Activated T-cell treated with anti-CD3 and anti-CD28 coated beads, Interleukin-2, amount 50 U/mL, for 1 hour (primary cell): ENCODE data around the gene AK1.
A peak's percentile ranks its signal among the peaks of the same experiment; 100 is the strongest.

Experiments used
- DNase-seq: peaks from one replicate; pipeline ENCODE4 v3.0.0-alpha.2; 2020

Gene AK1, protein sequence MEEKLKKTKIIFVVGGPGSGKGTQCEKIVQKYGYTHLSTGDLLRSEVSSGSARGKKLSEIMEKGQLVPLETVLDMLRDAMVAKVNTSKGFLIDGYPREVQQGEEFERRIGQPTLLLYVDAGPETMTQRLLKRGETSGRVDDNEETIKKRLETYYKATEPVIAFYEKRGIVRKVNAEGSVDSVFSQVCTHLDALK

DNA sequence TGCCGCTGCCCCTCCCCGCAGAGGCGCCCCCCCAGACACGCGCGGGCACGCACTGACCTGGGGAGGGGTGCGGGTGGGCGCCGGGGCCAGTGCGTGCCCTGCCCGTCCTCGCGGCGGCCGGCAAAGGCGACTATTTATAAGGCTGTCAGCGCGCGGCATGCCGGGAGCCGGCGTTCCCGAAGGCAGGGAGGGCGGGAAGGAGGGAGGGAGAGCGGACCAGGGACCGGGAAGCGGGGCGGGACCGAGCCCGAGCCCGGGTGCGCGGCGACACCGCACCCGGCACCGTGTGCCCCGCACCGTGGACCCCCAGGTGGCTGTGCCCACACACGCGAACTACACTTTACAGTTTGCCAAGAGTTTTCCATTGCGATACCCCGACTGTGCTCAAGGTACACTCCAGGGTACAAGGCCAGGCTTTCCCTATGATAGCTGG, at the start of gene AK1:
AK1 (minus strand) TSS at position 110 of the 433 bp plus-strand sequence. CDS start 3,058 bp downstream, outside the sequence.
- no peak for DNase-seq

DNA sequence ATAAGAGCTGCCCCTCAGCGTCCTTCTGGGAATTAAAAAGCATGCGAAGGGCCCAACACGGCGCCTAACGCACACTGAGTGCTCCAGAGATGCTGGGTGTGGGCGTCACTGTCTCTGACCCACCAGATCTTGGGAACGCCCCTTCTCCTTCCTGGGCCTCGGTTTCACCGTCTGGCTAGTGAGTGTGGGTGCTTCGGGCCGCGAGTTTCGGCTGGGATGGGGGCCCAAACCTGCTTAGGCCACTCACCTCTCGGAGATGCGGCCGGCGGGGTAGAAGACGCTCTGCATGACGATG, 49.4 kb upstream of the AK1 start:
- DNase-seq: no peak

DNA sequence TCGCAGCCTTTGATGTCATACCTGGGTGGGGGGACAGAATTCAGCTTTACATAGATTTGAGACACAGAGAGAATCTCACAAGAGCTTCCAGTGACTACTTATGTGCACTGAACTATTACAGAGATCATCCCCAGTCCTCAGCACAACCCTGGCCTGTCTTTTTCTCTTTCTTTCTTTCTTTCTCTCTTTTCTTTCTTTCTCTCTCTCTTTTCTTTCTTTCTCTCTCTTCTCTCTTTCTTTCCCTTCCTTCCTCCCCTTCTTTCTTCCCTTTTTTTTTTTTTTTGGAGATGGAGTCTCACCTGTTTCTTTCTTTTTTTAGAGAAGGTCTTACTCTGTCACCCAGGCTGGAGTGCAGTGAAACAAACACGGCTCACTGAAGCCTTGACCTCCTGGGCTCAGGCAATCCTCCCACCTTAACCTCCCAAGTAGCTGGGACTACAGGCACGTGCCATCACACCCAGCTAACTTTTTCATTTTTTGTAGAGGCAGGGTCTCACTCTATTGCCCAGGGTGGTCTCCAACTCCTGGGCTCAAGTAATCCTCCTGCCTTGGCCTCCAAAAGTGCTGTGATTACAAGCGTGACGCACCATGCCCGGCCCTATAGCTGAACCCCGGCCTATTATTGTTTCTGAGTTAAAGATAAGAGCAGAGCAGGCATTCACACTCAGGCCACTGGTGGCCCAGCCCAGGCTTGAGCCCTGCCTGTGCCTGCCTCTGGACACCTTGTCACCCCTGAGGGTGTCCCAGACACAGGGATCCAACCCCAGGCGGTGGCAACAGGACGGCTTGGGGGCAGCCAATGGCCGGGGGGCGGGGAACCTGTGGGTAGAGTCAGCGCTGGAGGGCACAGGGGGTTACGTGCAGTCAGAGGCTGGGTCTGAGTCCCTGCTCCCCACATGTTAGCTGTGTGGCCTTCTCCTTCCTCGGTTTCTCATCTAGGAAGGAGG, 48.8 kb upstream of the AK1 start:
- DNase-seq: no peak

DNA sequence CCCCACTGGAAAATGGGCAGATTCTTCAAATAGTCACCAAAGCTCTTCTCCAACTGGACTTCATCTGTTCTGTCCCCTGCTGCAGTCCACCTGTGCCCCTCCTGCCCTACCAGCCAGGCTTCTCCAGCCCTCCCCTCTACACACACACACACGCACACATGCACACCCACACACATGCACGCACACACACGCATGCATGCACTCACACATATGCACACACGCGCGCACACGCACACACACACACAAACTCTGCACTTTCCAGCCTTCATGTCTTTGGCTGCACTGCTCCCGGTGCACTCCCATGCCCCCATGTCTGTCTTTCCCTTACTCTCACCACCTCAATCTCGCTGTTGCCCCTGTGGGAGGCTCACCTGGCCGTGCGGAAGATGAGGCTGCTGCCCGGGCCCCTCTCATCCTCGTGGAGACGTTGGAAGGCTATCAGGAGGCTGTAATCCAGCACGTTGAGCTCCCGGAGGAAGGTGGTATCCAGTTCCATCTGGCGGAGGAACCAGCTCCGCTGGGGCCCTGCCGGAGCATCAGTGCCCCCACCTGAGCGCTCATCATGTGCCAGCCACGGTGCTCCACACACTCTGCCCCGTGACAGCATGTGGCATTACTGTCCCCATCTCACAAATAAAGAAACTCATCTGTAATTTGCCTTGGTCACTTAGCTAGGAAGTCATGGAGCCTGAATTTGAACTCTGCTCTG, 47.4 kb upstream of the AK1 start:
- DNase-seq: no peak

DNA sequence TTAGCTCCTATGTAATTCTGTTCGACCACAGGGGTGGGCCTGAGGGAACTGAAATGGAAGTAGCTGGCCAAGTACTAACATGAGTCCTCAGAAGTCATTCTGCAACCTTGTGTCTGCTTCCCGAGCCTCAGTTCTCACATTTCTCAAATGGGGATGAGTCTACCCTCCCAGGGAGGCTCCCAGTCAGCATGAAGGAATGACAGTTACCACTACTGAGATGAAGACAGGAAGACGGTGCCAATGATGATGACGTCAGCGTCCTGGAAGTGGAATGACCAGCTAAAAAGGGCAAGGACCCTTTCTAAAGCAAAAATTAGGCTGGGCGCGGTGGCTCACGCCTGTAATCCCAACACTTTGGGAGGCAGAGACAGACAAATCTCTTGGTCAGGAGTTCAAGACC, 46.3 kb upstream of the AK1 start:
- DNase-seq: no peak

DNA sequence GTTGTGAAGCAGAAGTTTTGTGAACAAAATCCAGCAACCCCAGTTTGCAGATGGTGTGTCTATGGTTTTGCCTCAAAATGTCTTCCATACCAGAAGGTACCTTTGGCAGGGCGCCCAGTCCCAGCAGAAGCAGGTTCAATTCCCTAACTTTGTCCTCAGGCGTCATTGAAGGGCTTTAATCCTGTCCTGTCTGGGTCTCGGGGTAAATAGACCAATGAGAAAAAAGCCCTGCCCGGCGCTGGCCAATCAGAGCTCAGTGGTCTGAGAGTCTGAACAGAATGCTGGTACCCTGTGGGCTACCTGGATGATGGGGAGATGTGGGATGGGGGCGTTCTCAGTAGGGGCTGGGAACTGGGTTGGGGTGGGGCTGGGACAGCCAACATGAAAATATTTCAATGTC, 45.6 kb upstream of the AK1 start:
- no peak for DNase-seq

DNA sequence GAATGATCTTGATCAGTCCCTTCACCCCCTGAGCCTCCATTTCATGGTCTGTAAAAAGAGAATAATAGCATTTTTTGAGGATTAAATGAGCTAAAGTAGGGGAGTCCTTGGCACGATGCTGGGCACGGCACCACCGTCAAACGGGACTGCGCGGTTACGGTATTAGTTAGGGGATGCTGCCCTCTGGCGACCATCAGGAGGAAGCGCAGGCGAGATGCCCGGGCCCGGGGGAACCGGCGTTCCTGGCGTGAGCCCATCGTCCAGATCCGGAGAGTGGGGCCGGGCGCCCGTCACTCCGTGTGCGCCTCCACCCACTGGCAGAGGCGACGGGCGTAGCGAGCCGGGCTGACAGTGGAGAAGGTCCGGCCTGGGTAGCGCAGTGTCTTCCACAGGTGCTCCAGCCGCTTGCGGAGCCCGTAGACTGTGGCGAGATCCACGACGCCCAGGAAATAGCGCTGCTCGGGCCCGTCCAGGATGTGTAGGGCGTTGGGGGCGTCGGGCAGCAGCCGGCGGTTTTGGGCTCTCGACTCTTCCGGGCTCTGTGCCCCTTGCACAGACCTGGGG, 44.2 kb upstream of the AK1 start:
- DNase-seq: peak; percentile 84

DNA sequence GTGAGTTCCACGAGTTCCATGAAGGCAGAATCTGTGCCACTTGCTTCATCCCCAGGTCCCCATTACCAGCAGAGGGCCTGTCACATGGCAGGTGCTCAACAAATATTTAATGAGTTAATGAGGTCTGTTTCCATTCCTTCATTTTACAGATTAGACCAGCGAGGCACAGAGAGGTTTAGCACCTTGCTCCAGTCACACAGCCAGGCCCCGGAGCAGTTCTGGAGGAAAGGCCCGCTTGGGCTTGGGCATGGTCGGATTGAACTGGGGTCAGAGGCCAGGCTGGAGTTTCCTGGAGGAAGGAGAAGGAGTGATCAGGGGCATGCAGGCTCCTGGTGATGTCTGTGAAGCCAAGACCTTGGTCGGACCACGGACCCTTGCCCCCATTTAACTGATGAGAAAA, 43.3 kb upstream of the AK1 start:
- DNase-seq: no peak

DNA sequence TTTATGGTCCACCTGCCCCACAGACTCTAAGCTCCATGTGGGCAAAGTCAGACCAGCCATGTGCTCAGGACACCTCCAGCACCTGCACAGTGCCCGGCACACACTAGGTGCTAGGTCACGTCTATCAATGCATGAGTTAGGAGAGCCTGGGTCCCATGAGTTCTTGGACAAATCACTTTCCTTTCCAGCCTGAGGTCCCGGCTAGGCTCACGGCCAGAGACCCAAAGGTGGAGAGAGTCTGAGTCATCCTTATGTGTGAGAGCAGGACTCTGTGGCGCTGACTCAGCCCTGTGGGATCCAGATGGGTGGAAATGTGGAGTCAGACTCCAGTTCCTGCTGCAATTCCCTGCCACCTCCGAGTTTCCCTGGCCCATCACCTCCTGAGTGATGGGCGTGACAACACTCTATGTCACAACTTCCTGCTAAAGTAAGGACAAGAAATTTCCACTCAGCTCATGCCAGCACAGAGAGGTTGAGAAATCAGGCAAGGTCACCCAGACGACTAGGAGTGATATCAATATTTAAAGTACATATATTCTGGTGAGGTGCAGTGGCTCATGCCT, 41.9 kb upstream of the AK1 start:
- DNase-seq: no peak

DNA sequence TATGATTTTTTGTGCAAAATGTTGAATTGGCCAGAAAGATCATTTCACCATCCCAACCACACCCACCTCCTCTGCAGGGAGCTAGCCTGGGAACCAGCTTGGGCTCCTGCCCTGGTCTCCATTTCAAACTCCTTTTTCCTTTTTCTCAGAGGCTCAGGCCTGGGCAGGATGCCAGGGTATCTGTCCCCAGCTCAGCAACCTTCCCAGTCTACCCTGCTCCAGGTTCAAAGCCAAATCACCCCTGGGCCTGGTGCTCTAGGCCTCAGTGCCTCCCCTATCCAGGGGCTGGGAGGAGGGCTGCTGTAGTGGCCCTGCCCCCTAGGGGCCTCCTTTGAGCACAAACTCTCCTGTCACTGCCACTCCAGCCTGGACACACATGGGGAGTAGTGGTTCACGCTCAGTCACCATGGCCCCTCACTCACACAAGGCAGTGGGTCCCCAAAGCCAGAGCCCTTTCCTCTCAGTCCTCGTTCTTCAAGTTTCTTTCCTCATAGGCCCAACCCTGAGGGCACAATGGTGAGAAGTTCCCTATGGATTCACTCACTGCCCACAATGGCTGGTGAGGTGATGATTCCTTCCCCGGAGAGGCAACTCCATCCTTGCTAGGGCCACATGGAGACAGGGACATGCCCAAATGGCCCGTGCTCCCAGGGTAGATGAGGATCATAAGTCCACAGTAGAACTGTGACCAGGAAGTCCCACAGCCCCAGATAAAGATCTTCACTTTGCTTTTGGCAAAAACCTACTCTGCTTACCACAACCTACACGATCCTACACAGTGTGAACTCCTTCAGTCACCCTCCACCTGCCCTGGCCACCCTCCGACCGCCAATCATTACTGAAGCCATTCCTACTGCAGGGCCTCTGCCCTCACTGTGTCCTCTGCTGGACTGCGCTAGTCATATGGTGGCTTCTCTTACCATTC, 41.0 kb upstream of the AK1 start:
- DNase-seq: no peak

DNA sequence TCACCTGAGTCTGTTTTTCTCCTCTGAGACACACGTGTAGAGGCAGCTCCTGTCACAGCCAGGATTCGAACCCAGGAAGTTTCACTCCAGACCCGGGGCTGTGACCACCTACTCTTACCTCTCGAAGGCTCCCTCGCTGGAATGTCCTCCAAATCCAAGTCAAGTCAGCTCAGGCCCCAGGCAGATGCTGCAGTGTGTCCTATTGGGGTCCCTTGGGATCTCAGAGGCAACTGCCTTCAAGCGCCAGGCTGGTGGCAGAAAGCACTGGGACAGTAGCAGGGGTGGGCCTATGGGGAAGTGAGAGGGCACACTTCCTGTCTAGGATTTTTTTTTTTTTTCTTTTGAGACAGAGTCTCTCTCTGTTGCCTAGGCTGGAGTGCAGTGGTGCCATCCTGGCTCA, 40.1 kb upstream of the AK1 start:
- no peak for DNase-seq

DNA sequence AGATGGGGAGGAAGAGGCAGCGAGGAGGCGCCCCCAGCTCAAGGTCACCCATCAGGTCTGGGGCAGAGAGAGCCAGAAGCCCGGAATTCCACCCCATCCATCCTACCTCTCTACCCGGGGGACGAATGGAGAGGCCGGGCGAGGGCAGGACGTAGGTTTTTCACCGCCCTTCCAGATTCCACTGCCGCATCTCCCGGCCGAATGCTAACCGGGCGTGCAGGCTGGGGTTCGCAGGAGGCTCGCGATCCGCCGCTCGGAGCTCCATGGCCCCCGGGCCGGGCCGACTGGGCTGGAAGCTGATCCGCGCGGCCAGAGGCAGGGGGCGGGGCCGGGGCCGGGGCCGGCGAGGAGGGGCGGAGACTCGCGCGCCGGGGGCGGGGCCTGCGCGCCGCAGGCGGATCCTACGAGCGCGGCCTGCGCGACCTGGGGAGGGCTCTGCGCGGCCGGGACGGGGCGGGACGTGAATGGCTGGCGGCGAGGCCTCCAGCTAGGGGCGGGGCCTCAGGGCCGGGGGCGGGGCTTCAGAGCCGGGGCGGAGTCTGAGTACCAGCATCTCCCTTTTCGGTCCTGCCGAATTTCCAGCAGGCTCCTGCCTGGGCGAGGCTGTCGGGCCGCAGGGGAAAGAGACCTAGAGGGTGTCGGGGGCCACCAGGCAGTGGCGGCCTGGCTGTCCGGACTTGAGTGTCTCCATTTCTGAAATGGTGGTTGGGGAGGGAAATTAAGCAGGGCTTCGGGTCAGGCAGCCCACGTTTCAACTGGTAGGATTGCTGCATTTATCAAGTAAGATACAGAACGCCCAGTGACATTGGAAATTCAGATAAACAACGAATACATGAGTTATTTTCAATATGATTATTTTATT, 39.5 kb upstream of the AK1 start, which contains the start of gene ST6GALNAC4:
ST6GALNAC4 (minus strand) TSS at position 322 of the 862 bp plus-strand sequence. CDS start 622 bp downstream, outside the sequence.
- DNase-seq: peak; percentile 98

DNA sequence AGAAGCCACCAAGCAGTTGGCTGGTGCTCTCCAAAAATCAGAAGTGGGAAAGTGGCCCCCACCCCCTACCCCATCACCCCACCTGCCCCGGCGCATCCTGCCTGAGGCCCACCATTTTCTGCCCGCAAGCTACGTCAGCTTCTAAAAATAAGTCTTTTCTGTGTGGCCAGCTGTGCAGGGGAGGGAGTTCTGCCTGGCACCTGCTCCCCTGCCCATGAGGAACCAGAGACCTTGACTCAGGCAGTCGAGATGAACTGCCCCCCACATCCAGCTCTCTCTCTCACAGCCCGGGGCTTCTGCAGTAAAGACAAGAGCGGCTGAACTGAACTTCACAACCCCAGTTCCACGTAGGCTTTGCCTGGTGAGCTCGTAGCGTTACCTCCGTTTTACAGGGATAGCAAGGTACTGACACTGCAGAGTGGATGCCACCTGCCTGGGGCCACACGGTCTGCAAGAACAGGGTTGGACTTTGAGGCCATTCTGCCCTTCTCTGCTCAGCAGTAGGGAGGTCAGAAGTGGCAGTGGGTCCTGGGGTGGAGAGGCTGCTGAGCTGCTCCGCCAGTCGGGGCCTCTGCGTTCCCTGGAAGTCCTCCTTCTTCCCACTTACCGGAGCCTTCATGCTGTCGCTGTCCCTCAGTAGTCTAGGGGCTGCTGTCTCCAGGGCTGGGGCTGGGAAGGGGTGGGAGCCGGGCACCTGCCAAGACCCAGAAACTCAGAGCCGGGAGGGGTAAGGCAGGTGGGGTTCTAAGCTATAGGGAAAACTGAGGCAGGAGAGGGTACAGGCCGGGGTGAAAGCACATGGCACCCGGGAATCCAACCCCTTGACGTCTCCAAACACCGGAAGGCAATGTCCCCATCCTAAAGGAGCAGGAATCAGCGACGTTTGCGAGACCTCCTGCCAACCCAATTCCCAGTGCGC, 38.6 kb upstream of the AK1 start:
- DNase-seq: peak; percentile 51

DNA sequence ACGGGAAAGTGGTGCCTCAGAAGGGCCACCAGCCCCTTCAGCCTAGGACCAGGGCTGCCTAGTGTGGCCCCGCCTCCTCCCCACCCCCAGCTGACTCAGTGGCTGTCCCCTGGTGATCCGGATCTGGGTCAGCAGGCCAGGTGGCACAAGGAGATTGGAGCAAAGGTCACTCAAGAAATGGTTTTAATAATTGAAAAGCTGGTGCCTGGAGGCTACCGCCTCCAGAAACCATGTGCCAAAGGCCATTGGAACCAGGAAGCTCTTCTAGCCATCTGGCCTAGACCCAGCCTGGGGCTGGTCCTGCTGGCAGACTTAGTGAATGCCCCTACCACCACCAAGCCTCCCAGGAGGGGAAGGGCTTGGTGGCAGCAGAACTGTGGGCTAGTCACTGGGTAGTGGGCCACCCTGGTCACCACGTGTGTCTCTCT, 37.9 kb upstream of the AK1 start:
- no peak for DNase-seq

DNA sequence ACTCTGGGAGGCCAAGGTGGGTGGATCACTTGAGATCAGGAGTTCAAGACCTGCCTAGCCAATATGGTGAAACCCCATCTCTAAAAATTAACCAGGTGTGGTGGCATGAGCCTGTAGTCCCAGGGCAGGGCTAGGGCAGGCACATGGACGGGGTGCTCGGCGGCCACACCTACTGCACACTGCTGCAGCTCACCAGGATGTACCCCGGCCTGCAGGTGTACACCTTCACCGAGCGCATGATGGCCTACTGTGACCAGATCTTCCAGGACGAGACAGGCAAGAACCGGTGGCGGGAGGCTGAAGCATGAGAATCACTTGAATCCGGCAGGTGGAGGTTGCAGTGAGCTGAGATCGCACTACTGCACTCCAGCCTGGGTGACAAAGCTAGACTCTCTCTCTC, 36.2 kb upstream of the AK1 start:
- DNase-seq: no peak

DNA sequence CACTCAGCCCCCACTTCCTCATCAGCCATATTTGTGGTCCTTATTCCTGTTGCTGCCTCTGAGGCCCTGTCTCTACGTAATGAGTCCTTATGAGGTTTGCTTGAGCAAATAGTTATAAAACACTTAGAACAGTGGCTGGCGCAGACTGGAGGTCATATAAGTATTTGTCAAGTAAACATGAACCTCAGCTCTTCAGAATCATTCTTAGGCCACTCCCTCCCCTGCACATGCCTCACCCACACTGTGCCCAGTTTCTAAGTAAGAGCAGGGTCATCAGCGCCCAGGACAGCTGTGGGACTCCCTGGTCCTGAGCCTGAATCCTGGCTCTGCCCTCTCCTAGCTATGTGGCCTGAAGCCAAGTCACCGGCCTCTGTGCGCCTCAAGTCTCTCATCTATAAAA, 35.4 kb upstream of the AK1 start:
- no peak for DNase-seq

DNA sequence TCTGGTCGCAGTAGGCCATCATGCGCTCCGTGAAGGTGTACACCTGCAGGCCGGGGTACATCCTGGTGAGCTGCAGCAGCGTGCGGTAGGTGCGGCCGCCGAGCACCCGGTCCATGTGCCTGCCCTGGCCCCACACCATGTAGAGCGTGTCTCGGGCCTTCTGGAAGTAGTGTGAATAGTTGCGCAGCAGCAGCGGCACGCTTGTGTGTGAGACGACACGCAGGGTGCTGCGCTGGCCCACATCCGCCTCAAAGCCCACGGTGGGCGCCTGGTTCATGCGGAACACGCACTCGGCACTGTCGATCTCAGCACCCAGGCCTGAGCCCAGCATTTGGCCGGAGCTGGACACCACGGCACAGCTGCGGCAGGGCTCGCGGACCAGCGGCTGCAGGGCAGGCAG, 34.8 kb upstream of the AK1 start:
- DNase-seq: no peak

DNA sequence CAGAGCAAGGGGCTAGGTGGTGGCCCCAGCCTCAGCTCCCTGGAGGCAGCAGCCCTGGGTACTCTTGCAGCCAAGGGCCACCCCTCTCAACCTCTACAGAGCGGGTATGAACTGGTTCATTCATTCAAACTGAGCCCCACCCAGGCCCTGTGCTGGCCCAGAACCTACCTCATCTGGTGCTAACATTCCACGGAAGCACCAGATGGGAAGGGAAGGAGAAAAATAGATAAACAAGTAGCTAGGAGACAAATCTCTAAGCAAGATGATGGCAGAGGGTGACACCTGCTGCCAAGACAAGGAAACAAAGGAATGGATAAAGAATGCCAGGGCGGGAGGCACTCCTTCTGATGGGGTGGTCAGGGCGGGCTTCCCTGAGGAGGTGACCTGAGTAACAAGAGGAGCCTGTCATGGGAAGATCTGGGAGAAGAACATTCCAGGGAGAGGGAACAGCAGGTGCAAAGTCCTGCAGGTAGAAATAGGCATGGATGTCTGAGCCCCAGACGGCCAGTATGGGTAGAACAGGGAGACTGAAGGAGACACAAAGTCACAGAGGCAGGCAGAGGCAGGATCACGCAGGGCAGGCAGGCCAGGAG, 33.2 kb upstream of the AK1 start:
- DNase-seq: no peak

DNA sequence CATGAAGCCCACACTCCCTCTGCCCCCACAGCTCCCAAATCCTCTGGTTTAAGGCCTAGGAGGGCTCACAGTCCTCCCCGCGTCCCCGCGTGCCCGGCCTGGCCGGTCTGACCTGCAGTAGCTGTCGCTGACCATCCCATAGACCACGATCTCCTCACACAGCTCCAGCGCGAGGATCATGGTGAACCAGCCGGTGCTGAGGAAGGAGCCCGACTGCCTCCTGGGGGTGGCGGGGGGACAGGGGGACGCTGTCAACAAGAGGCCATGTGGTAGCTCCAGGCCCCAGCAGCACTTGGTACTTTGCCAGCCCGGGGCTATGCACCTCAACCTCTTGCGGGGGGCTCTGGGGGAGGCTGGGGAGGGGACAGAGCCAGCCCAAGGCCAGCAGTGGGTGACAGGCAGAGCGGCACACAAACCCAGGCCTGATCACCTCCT, 32.4 kb upstream of the AK1 start:
- DNase-seq: no peak

DNA sequence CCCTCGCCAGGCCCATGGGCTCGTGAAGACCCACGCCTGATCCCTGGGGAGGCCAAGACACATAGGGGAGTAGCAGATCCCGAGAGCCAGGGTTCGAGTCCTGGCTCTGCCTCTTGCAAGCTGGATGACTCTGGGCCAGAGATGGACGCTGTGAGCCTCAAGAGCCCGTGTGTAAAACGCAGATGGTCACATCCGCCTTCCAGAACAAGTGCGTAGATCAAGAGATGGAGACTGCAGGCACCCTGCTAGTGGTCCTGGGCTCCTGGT, 31.1 kb upstream of the AK1 start:
- no peak for DNase-seq
